ENCODE results near the gene UTS2B.

The UTS2B gene

DNA sequence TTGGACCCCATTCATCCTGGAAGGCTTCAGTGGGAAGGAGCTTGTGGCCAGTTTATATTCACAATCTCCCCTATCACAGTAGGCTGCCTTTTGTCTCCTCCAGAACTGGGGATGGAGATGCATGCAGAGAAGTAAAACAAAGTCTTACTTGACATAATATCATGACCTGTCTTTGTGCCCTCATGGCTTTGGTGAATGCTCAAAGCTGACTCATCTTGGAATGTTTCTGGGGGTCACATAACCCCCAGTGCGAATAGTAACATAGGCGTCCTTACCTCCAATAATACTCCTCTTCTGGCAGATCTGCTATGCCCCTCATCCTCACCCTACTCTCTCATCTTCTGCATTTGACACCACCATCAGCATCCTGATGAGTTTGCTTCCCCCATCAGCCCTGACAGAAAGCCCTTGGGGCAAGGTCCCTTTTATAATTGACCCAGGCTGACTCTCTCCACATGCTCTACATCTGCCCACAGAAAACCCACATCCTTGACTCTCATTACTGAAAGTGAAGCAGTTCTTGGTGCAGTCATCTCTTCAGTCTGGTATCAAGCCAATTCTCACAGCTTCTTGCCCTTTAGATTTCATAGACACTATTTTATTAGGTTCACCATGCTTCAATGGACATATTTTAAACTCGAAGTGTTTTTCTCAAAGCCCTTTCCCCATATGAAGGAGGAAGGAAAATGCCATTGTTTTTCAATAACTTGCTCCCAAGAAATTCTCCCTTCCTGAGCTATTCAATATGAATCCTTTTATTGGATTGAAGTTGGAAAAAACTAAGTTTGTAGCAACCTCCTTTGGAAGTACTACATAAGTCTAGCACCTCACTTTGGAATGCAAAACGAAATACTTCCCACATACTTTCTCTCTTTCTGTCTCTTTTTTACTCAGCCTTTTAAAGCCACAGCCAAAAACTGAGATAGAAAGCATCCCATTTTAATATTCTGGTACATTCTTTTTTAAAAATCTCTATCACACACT is 94.7 kb downstream of the UTS2B start:
- no peak for DNase-seq

DNA sequence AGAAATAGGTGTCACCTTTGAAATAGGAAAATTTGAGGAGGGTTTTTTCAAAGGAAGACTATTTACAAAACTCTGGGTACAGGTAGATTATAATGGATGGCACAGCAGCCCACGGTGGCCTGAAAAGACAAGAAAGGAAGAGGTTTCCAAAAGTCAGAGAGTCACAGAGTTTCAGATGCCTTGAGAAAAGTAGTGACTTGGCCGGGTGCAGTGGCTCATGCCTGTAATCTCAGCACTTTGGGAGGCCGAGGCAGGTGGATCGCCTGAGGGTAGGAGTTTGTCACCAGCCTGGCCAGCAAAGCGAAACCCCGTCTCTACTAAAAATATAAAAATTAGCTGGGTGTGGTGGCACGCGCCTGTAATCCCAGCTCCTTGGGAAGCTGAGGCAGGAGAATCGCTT is 96.1 kb downstream of the UTS2B start:
- no peak for DNase-seq

DNA sequence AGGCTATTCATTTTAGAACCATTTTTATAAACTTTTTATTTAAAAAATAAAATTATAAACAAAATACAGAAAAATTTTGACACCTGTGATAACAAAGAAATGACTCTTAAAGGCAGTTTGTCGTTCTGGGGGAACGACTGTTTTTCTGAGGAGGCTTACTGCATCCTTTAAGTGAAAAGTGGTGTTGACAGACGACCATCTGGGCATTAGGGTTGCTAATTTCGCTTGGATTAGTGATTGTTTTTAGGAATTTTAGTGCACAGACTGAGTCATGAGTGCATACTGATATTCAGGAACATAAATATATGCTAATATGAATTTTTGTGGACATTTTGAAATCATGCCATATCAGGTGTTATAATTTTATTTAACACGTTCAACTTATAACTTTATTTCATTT is 102.8 kb downstream of the UTS2B start:
- no peak for DNase-seq

GRCh38 chr3:191221638-191222037 is 108.7 kb downstream of the UTS2B start:
- no peak for DNase-seq

- DNase-seq: no peak
Measured at GRCh38 chr3:191220908-191221307, 109.4 kb downstream of the UTS2B start.

DNA sequence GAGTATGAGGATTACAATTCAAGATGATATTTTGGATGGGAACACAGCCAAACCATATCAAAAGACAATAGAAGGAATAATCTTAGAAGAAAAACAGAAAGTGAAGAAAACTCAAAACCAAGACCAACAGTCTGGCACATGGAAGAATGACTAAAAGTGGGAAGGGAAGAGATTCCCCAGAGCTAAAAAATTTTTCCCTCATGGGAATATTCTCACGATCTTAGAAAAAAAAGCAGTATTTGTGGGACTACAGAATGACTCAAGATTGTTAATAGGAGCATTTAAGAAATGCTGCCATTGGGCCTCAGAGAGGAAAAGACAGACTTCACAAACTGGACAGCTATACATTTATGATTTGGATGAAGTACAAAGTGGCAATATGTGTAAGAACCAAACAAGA is 113.0 kb downstream of the UTS2B start:
- DNase-seq: no peak
